VCaP (cell line): Measurements from ENCODE around the gene SDK2.

Experiments
- H3K27ac ChIP-seq: fragments of 450-650 bp; 2 replicates; pipeline ENCODE4 v1.5.1; 2017
- CTCF ChIP-seq: fragments of 450-650 bp; conservative IDR thresholded peaks from 2 replicates; pipeline ENCODE4 v1.5.1; 2017; ENCODE audit warnings: mild to moderate bottlenecking, moderate library complexity

The SDK2 gene

GRCh38 chr17:73591296-73592078, 52.8 kb downstream of the SDK2 start:
- TF ChIP-seq CTCF, result no peak
- H3K27ac ChIP-seq, result no peak overlapping the region

GRCh38 chr17:73589363-73589980, 54.8 kb downstream of the SDK2 start:
- H3K27ac ChIP-seq, result no peak overlapping the region
- no peak for TF ChIP-seq CTCF

GRCh38 chr17:73588891-73589290, 55.4 kb downstream of the SDK2 start:
- H3K27ac ChIP-seq, result no peak overlapping the region
- no peak for TF ChIP-seq CTCF

- no peak overlapping the region for H3K27ac ChIP-seq
- no peak for TF ChIP-seq CTCF
Measured at GRCh38 chr17:73588301-73588846, 55.9 kb downstream of the SDK2 start.

- TF ChIP-seq CTCF, result no peak
- no peak overlapping the region for H3K27ac ChIP-seq
Measured at GRCh38 chr17:73586921-73587602, 57.2 kb downstream of the SDK2 start.

GRCh38 chr17:73586275-73586832, 57.9 kb downstream of the SDK2 start:
- H3K27ac ChIP-seq, result no peak overlapping the region
- no peak for TF ChIP-seq CTCF

- TF ChIP-seq CTCF, result 0 out of 2 replicates have a peak, but pooled peaks have one; percentile 13
- H3K27ac ChIP-seq, result no peak overlapping the region
Measured at GRCh38 chr17:73585583-73585982, 58.7 kb downstream of the SDK2 start.
